AG04450 (cell line): ENCODE results near the gene TNS3. TPM values are rescaled to one million over a fixed set of nuclear protein-coding genes. Genes with fewer than 3 reads are reported as not detected.

Experiments
- CTCF ChIA-PET: fragments of 300-600, 350-600 bp; formaldehyde crosslinking; extraction: SDS; loops from one replicate; lab custom pipeline; 2022; ENCODE audit warnings: antibody characterized with exemption, inconsistent platforms; lab: Charles Lee
- POLR2A ChIA-PET: fragments of 350-600 bp; formaldehyde crosslinking; extraction: SDS; loops from one replicate; lab custom pipeline; 2021; ENCODE audit warnings: antibody characterized with exemption, inconsistent platforms; lab: Yijun Ruan, JAX
- DNase-seq: peaks from one replicate; pipeline ENCODE4 v3.0.0-alpha.2; 2011; ENCODE audit warnings: low read depth, low spot score
- H3K27ac ChIP-seq: one replicate; pipeline ENCODE4 v1.5.1; 2012; ENCODE audit warnings: low read depth, low read length, control low read depth
- H3K27me3 ChIP-seq: one replicate; pipeline ENCODE4 v1.6.0; 2012; ENCODE audit warnings: low read length; ENCODE audit not compliant: control insufficient read depth, insufficient read depth
- H3K4me3 ChIP-seq: 2 replicates; pipeline ENCODE4 v1.5.1; 2011; ENCODE audit warnings: mild to moderate bottlenecking, low read depth, low read length, control low read depth
- H3K9me3 ChIP-seq: 2 replicates; pipeline ENCODE4 v1.5.1; 2012; ENCODE audit warnings: low read length; ENCODE audit not compliant: control insufficient read depth, insufficient read depth
- CTCF ChIP-seq: IDR thresholded peaks from 2 replicates; pipeline ENCODE4 v1.5.1; 2011; ENCODE audit warnings: low read depth, low read length, control low read depth, inconsistent platforms
- polyA plus RNA-seq: library from polyadenylated mRNA; depleted of rRNA; stranded (reverse); fragments of >200 nt; gene quantifications from 2 replicates; pipeline ENCODE4 v1.2.3, GENCODE V29; 2011

TNS3 gene
- polyA plus RNA-seq, 1 experiment, result 131 TPM

DNA sequence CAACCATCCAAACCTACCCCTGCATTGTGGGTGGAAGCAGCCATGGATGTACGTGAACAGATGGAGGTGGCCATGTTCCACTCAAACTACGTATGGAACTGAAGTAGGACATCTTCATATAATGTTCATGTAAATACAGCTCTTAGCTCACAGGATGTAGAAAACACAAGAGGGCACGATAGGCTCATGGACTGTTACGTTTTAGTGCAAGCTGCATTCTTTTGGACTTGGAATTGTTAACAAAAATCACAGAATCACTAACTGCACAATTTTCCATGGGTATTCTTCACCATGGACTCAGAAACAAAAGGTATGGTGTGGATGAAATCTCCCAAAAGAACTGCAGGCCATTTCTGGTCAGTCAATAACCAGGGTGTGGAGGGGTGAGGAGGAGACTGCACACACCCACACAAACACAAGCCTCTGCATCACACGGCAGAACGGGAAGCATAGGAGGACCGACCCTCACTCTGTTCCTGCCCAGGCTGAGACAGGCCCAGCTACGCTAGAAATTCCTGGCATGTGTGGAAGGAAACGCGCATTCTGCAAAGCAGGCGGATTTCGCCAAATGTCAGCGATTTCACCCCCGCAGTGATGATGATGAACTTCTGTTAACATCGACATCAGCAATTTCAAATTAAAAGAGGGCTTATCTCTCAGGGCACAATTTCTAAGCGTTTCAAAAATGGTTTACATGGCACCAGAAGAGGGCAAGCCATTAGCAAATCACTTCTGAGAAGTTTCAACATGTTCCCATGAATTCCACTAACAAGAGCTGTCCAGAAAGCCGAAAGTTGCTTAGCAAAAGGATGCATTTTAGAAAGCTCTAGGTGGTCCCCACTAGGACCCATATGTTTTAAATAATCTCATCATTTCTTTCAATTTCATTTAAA lies 149.0 kb downstream of the TNS3 start:
- ChIA-PET POLR2A (interaction anchor here (0.6 kb wide), 1 partner anchor 34 kb away, joined by 3 read pairs; no protein-coding TSS in a partner anchor), CTCF (interaction anchor here (1.4 kb wide), 1 partner anchor 167 kb away, joined by 6 read pairs; no protein-coding TSS in a partner anchor)
- TF ChIP-seq CTCF, result no peak
- Histone ChIP-seq H3K27ac (no peak overlapping the region), H3K4me3 (no peak overlapping the region), H3K9me3 (no peaks in the 10 kb centered on the region), H3K27me3 (no peaks in the 10 kb centered on the region)
- no peak for DNase-seq

- H3K27me3 ChIP-seq, result no peaks in the 10 kb centered on the region
- H3K4me3 ChIP-seq, result no peak overlapping the region
- TF ChIP-seq CTCF, result no peak
- no peak for DNase-seq
- no peak overlapping the region for H3K27ac ChIP-seq
- CTCF ChIA-PET, result interaction anchor here (1.1 kb wide), 1 partner anchor 164 kb away, joined by 4 read pairs; no protein-coding TSS in a partner anchor
- POLR2A ChIA-PET, result no interaction called here
- no peaks in the 10 kb centered on the region for H3K9me3 ChIP-seq
These were observed 151.5 kb downstream of the TNS3 start for GRCh38 chr7:47430422-47430821.

GRCh38 chr7:47428768-47429472 lies 153.0 kb downstream of the TNS3 start:
- CTCF ChIA-PET, result interaction anchor here (0.9 to 1.4 kb wide), 2 partner anchors 163 to 391 kb away, joined by 5 to 6 read pairs; no protein-coding TSS in a partner anchor
- DNase-seq, result no peak
- Histone ChIP-seq H3K4me3 (no peak overlapping the region), H3K27me3 (no peaks in the 10 kb centered on the region), H3K9me3 (no peaks in the 10 kb centered on the region), H3K27ac (no peak overlapping the region)
- TF ChIP-seq CTCF, result no peak
- POLR2A ChIA-PET, result no interaction called here

- CTCF ChIA-PET, result interaction anchor here (1.0 to 1.4 kb wide), 2 partner anchors 8 to 162 kb away, joined by 3 to 5 read pairs; no protein-coding TSS in a partner anchor
- no peak for DNase-seq
- TF ChIP-seq CTCF, result no peak
- Histone ChIP-seq H3K9me3 (no peaks in the 10 kb centered on the region), H3K27me3 (no peaks in the 10 kb centered on the region), H3K27ac (no peak overlapping the region), H3K4me3 (no peak overlapping the region)
- POLR2A ChIA-PET, result no interaction called here
These were observed 153.7 kb downstream of the TNS3 start for GRCh38 chr7:47428052-47428767.
